Lower leg skin (tissue), 4 donors: ENCODE measurements around the gene SLC4A8. TPM values are rescaled to one million over a fixed set of nuclear protein-coding genes. Genes with fewer than 3 reads are reported as not detected.

Experiments used
- DNase-seq, 2 donors: peaks; one replicate each; pipeline ENCODE4 v3.0.0-alpha.2; 2019; ENCODE audit warnings: low spot score in 2 of 2
- H3K4me3 ChIP-seq: fragments of 200-600 bp; sonication (generic); 2 replicates; pipeline ENCODE4 v1.5.1; 2017; ENCODE audit warnings: mild to moderate bottlenecking, low read depth; ENCODE audit not compliant: poor library complexity, severe bottlenecking
- CTCF ChIP-seq, 3 donors: fragments of 450-650 bp; IDR thresholded peaks; one replicate each; pipeline ENCODE4 v1.5.1; 2016; ENCODE audit warnings: antibody characterized with exemption in 3 of 3, mild to moderate bottlenecking in 3 of 3, moderate library complexity in 2 of 3
- POLR2A ChIP-seq, 2 donors: fragments of 450-650 bp; IDR thresholded peaks; one replicate each; pipeline ENCODE4 v1.6.1; 2016 to 2017; ENCODE audit warnings: antibody characterized with exemption in 2 of 2, mild to moderate bottlenecking in 1 of 2, moderate library complexity in 1 of 2
- WGBS, 2 donors: methylation state at CpG; one replicate each; pipeline ENCODE4 v1.1.5; 2018; 5-methylcytosine and 5-hydroxymethylcytosine counted together
- intact Hi-C: fragments of 100-400 bp; cut with DNase I; formaldehyde crosslinking; loops from one replicate; pipeline ENCODE4 v1.15.0; 2023; ENCODE audit warnings: low total_unique reads
- total RNA-seq, 4 donors: library from RNA; depleted of rRNA; stranded (reverse); fragments of >200 nt; gene quantifications; one replicate each; pipeline ENCODE4 v1.1.0, GENCODE V29; 2016

The SLC4A8 gene
- total RNA-seq, 4 donors from 2014 or later: 0.04 to 0.13 (median 0.06) TPM

GRCh38 chr12:51534216-51535074 is 109.8 kb downstream of the SLC4A8 start:
- WGBS, 2 donors: 52 to 58% methylated on average over 17 of the region's 17 CpGs

DNA sequence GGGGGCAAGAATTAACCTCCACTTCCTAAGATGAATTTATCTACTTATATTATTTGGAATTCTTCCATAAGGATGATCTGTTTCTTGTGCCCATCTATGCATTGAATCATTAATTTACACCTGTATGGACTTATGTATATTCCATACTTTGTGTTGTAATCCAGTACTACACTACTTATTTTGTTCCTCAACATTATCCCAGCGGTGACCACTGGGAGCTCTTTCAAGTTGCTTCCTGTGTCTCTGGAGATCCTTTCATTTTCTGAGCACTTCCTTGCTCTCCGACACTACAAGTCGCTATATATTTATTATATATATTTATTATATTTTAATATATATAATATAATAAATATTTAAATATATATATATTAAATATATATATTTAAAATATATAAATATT is 111.5 kb downstream of the SLC4A8 start:
- H3K4me3 ChIP-seq: no peak overlapping the region
- intact Hi-C loops: no loop called here
- TF ChIP-seq CTCF (IDR thresholded peaks at IDR 0.05) (no peak), POLR2A (IDR thresholded peaks at IDR 0.05) (no peak)
- WGBS, 2 donors: 74 to 85% methylated on average over 3 of the region's 3 CpGs
- no peak for DNase-seq

More at GRCh38 chr12:51534216-51535074, 109.8 kb downstream of the SLC4A8 start:
- intact Hi-C loops: no loop called here
- no peak for TF ChIP-seq POLR2A (IDR thresholded peaks at IDR 0.05)
- no peak for TF ChIP-seq CTCF (IDR thresholded peaks at IDR 0.05)
- DNase-seq: peak in 1 of 2 donors; percentile 53
- no peak overlapping the region for H3K4me3 ChIP-seq

DNA sequence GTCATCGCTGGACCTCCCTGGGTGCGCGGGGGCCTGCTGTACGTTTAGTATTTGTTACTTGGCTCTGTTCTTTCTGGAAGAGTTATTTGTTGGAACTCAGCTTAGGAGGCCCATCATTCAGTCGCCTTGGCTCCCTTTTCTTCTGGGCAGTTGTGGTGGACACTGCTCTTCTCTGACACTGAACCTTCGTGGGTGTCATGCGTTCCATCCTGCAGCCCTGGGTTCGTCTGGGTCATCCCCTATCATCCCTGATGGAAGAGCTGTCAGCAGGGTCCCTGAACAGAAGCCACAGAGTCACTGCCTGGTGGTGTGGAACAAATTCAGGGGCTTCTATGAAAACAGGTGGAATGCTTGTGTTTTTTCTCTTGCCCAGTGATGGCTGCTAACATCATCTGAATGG is 113.5 kb downstream of the SLC4A8 start:
- peak in 1 of 2 donors; percentile 50 for DNase-seq
- intact Hi-C loops: no loop called here

DNA sequence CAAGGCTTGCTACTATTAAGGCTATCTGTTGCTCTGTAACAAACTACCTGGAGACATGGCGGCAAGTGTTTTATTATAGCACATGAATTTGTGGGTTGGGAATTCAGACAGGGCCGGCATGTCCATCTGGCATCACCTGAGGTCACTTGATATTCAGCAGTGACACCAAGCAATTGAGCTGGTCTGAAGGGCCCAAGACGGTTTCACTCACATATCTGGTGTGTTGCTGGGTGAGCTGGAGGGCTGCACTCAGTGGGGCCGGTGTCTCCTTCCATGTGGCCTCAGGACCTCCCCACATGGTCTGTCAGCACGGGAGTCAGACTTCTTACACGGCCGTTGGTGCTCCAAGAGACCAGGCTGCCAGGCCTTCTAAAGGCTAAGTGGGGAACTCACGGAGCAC is 114.0 kb downstream of the SLC4A8 start:
- WGBS, 2 donors: 81 to 88% methylated on average over 7 to 8 of the region's 8 CpGs
- no peak overlapping the region for H3K4me3 ChIP-seq
- DNase-seq: peak in 1 of 2 donors; percentile 80
- intact Hi-C loops: no loop called here
- TF ChIP-seq CTCF (IDR thresholded peaks at IDR 0.05): no peak
- no peak for TF ChIP-seq POLR2A (IDR thresholded peaks at IDR 0.05)

More for the DNA sequence above, 113.5 kb downstream of the SLC4A8 start:
- no peak overlapping the region for H3K4me3 ChIP-seq
- WGBS, 2 donors: 83 to 88% methylated on average over 8 of the region's 8 CpGs
- TF ChIP-seq CTCF (IDR thresholded peaks at IDR 0.05) (no peak), POLR2A (IDR thresholded peaks at IDR 0.05) (no peak)

DNA sequence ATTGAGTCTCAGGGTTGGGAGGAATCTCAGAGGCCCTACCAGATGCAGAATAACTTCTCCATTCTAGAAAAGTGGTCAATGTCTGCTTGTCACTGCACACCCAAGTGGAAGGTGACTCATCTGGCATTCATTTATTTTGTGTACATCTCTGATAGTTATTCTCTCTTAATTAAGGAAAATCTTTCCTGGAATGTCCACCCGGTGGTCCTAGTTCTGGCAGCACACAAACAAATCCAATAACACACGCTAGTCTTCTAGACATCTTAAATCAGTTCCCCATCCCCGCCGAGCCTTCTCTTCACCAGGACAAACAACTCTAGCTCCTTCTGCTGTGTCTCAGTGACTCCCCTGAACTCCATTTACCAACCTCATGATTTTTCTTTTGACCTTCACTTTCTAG is 116.4 kb downstream of the SLC4A8 start:
- 80 to 86% methylated on average over 4 of the region's 4 CpGs for WGBS, 2 donors
- intact Hi-C loops: no loop called here
- DNase-seq: peak in 1 of 2 donors; percentile 45
- no peak overlapping the region for H3K4me3 ChIP-seq
- TF ChIP-seq POLR2A (IDR thresholded peaks at IDR 0.05) (no peak), CTCF (IDR thresholded peaks at IDR 0.05) (no peak)
